Body of pancreas (tissue), 4 donors: Measurements from ENCODE around the gene ESRRG. TPM values are rescaled to one million over a fixed set of nuclear protein-coding genes. Genes with fewer than 3 reads are reported as not detected.
A peak's percentile ranks its signal among the peaks of the same experiment; 100 is the strongest.

Source experiments
- ATAC-seq: fragments of 150-250 bp; one replicate; pipeline ENCODE4 v1.9.1; 2016
- DNase-seq, 4 donors: peaks; one replicate each; pipeline ENCODE4 v3.0.0-alpha.2; 2019
- H3K27ac ChIP-seq, 4 donors: fragments of 200-600 bp; sonication (generic); 1 replicate in 3 of 4; 2 replicates in 1 of 4; pipeline versions ENCODE4 v1.5.1 to v1.6.1; 2016 to 2019; ENCODE audit warnings: mild to moderate bottlenecking in 1 of 4, mixed read lengths in 1 of 4, moderate library complexity in 1 of 4
- H3K27me3 ChIP-seq, 2 donors: fragments of 200-600 bp; sonication (generic); one replicate each; pipeline ENCODE4 v1.6.0; 2016; ENCODE audit warnings: mild to moderate bottlenecking in 1 of 2
- H3K36me3 ChIP-seq, 2 donors: fragments of 200-600 bp; sonication (generic); replicated peaks in 1 of 2; 2 replicates each; pipeline ENCODE4 v1.5.1; 2016; ENCODE audit warnings: low read depth in 2 of 2; ENCODE audit not compliant: insufficient read depth in 1 of 2
- H3K4me1 ChIP-seq: fragments of 200-600 bp; sonication (generic); one replicate; pipeline ENCODE4 v1.6.0; 2016
- H3K4me3 ChIP-seq, 2 donors: fragments of 200-600 bp; sonication (generic); 1 replicate in 1 of 2; 2 replicates in 1 of 2; pipeline ENCODE4 v1.5.1; 2016 to 2019
- H3K9me3 ChIP-seq, 3 donors: fragments of 200-600 bp; sonication (generic); 1 replicate in 2 of 3; 2 replicates in 1 of 3; pipeline ENCODE4 v1.5.1; 2016
- POLR2A ChIP-seq, 3 donors: fragments of 450-650 bp; IDR thresholded peaks; one replicate each; pipeline ENCODE4 v1.6.1; 2016; ENCODE audit warnings: antibody characterized with exemption in 3 of 3, mild to moderate bottlenecking in 2 of 3
- WGBS, 2 donors: methylation state at CpG; one replicate each; pipeline ENCODE4 v1.1.5; 2017; 5-methylcytosine and 5-hydroxymethylcytosine counted together
- intact Hi-C: fragments of 100-400 bp; cut with DNase I; formaldehyde crosslinking; loops from one replicate; pipeline ENCODE4 v1.15.1; 2023
- total RNA-seq, 2 donors: library from RNA; depleted of rRNA; stranded (reverse); fragments of >200 nt; gene quantifications; one replicate each; pipeline ENCODE4 v1.1.0, GENCODE V29; 2016
- TF ChIP-seq, protein P1 (sequence below), 7 experiments: fragments of 450-650 bp in 4 of 7; fragments of 200-600 bp in 3 of 7; sonication (generic) in 3 of 7; IDR thresholded peaks; one replicate each; pipeline ENCODE4 v1.5.1; 2016 to 2019; ENCODE audit warnings: antibody characterized with exemption in 7 of 7

Gene ESRRG
- 10 to 100 TPM; 13.5 to 18.7 TPM for total RNA-seq

DNA sequence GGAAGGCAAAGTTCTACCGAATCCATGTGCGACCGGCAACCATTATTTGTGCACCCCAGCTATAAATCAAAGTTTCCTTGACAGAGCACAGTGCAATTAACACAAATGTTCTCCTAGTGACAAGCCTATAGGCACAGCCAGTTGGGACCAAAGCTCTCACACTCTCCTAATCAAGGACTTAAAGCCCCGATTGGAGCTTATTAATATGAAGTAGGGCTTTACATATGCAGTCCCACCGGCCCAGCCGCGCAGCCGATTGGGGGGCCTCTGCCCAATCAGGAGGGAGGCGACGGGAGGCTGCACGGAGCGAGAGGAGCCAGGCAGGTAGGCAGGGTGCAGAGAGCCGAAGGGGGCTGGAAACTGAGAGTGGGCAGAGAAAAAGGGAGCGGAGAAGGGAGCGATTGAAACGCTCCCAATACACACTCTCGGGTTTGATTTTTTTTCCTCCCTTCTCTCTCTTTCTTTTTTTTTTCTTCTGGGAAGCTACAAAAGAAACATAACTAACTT is at the start of gene ESRRG:
TSS of gene ESRRG (minus strand) at position 156 of the 507 bp plus-strand sequence. CDS start at position 26, 130 bp downstream.
- peaks cover 12% of the 10 kb centered on the region for H3K4me1 ChIP-seq
- no peaks in the 10 kb centered on the region for H3K36me3 ChIP-seq
- peak within 1 kb of the TSS in 3 of 4 donors; percentile 21 to 37 (median 24) for H3K27ac ChIP-seq
- TF ChIP-seq, protein P1, sequence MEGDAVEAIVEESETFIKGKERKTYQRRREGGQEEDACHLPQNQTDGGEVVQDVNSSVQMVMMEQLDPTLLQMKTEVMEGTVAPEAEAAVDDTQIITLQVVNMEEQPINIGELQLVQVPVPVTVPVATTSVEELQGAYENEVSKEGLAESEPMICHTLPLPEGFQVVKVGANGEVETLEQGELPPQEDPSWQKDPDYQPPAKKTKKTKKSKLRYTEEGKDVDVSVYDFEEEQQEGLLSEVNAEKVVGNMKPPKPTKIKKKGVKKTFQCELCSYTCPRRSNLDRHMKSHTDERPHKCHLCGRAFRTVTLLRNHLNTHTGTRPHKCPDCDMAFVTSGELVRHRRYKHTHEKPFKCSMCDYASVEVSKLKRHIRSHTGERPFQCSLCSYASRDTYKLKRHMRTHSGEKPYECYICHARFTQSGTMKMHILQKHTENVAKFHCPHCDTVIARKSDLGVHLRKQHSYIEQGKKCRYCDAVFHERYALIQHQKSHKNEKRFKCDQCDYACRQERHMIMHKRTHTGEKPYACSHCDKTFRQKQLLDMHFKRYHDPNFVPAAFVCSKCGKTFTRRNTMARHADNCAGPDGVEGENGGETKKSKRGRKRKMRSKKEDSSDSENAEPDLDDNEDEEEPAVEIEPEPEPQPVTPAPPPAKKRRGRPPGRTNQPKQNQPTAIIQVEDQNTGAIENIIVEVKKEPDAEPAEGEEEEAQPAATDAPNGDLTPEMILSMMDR (IDR thresholded peaks at IDR 0.05) = no peak
- no peak for TF ChIP-seq POLR2A (IDR thresholded peaks at IDR 0.05)
- H3K4me3 ChIP-seq = peak within 1 kb of the TSS; percentile 2 to 10
- 0 to 2% methylated on average over 17 of the region's 17 CpGs for WGBS, 2 donors
- DNase-seq (peak; percentile 49 to 79 (median 62)), ATAC-seq (peak; percentile 87)
- intact Hi-C loops = no loop called here
- H3K9me3 ChIP-seq = no peaks in the 10 kb centered on the region
- H3K27me3 ChIP-seq = no peaks in the 10 kb centered on the region

DNA sequence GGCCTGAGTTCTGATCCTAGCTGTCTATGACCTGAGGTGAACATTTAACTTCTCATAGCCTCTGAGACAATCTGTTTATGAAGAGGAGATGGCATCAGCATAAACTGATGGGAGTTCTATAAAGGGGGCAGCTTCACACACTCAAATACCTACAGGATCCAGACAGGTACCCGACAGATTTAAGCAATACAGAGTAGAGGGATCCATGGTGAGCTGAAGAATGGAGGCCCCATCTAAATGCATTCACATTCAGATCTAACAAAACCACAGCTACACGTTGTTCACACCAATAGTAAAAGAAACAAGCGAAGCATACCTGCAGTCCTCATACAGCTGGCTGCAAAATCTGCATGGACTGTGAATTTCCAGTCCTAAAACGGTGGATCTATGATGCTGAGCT is 48.7 kb upstream of the ESRRG start:
- TF ChIP-seq POLR2A (IDR thresholded peaks at IDR 0.05) = no peak
- TF ChIP-seq, protein P1 (IDR thresholded peaks at IDR 0.05) = no peak
- Histone ChIP-seq H3K36me3 (no peaks in the 10 kb centered on the region), H3K4me1 (no peaks in the 10 kb centered on the region), H3K27me3 (no peaks in the 10 kb centered on the region), H3K9me3 (no peaks in the 10 kb centered on the region), H3K27ac (no peak overlapping the region), H3K4me3 (no peak overlapping the region)
- DNase-seq = no peak
- intact Hi-C loops = no loop called here
- no peak for ATAC-seq
- 47 to 66% methylated on average over 4 of the region's 4 CpGs for WGBS, 2 donors

DNA sequence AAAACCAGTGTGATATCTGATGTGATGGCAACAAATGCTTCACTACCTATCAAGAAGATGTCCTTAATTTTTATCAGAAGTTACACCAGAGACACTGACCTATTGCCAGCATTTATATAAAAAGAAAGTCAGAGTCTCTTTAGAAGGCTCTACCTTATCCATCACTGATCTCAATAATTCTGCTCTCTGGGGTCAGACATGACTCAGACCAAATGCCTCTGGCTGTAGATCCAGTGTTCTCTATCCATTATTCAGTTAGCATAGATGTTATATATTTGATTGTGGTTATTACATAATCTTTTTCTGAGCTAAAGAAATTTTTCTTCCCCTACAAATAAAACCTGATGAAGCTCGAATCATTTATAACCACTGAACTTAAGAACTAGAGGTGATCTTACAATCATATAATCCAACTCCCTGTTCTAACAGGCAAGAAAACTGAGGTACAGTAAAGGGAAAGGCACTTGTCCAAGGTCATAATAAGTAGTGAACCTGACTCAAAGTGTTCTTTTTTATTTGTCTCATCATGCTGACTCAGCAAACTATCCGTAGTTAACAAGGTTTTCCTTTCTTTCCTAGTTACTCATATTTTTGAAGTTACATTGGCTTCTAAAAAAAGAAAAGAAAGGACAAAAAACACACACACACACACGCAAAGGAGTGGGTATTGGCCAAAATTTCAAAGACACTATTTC is 43.6 kb upstream of the ESRRG start:
- Histone ChIP-seq H3K36me3 (no peaks in the 10 kb centered on the region), H3K9me3 (no peaks in the 10 kb centered on the region), H3K27me3 (no peaks in the 10 kb centered on the region), H3K4me1 (no peaks in the 10 kb centered on the region), H3K27ac (no peak overlapping the region), H3K4me3 (no peak overlapping the region)
- intact Hi-C loops = no loop called here
- no peak for ATAC-seq
- no peak for DNase-seq
- 42 to 43% methylated on average over 3 of the region's 3 CpGs for WGBS, 2 donors
- no peak for TF ChIP-seq POLR2A (IDR thresholded peaks at IDR 0.05)
- TF ChIP-seq, protein P1 (IDR thresholded peaks at IDR 0.05) = no peak

DNA sequence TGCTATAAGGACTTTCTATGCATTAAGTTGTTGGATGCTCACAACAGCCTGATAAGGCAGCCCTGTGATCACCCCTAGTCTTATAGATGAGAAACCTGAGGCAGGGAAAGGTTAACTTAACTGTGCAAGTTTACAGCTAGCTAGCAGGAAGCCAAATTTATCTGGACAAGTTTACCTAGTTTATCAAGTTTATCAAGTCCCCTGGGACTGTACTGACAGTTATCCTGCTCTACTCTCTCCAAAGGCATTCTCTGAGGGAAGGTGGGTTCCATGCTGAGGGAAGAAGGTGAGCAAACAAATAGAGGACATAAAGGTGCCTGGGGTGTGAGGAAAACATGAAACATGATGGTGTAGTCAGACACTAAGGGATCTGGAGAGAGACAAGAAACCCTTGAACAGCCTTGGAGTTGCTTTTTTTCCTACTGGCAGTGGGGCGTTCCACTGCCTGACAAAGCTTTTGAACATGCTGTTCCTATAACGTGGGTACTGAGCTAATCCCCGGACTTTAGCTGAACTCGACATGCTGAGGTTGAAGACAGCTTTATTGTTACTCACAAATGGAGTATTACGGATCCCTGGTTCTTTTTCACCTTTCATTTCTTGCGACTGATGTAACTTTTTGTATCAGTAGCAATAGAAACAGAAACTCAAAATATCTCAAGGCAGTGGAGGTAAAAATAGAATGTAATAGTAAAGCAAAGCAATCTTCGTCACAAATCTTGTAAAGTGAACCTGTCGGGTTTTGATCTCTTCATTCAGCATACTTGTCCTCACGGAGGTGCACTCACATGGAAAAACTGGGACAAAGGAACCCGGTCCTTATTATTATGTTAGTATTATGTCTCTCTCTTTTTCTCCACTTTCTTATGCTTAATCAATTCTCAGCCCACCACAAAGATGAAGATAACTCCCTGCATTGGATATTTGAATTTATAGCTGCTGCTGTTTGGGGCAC is 42.4 kb upstream of the ESRRG start:
- Histone ChIP-seq H3K27me3 (no peaks in the 10 kb centered on the region), H3K4me3 (no peak overlapping the region), H3K4me1 (no peaks in the 10 kb centered on the region), H3K36me3 (no peaks in the 10 kb centered on the region), H3K27ac (no peak overlapping the region), H3K9me3 (no peaks in the 10 kb centered on the region)
- 58 to 65% methylated on average over 10 of the region's 10 CpGs for WGBS, 2 donors
- ATAC-seq (peak; percentile 63), DNase-seq (no peak)
- intact Hi-C loops = no loop called here
- TF ChIP-seq, protein P1 (IDR thresholded peaks at IDR 0.05) = no peak
- TF ChIP-seq POLR2A (IDR thresholded peaks at IDR 0.05) = no peak
